Measurements from ENCODE around the gene OR52E5.

- TF ChIP-seq CTCF (IDR thresholded peaks at IDR 0.05) (no peak), EP300 (IDR thresholded peaks at IDR 0.05) (no peak), POLR2A (IDR thresholded peaks at IDR 0.05) (no peak)
Measured at GRCh38 chr11:5929571-5930368, 36.8 kb downstream of the OR52E5 start.
